Endothelial cell of umbilical vein (primary cell): ENCODE measurements around the gene BEND5. TPM values are rescaled to one million over a fixed set of nuclear protein-coding genes. Genes with fewer than 3 reads are reported as not detected.

ENCODE experiments used
- BruUV-seq: library from RNA; stranded (reverse); fragments of 400-500 nt; replicated peaks from 2 replicates; lab custom pipeline; 2021; lab: Mats Ljungman, UMichigan
- CTCF ChIA-PET: fragments of 300-600, 350-600 bp; sonication (Branson Sonifier 250); formaldehyde crosslinking; loops from one replicate; lab custom pipeline; 2021; ENCODE audit warnings: antibody characterized with exemption, inconsistent platforms; lab: Charles Lee
- POLR2A ChIA-PET: fragments of 300-600, 350-600 bp; sonication (Branson Sonifier 250); formaldehyde crosslinking; loops from one replicate; lab custom pipeline; 2021; ENCODE audit warnings: antibody characterized with exemption, inconsistent platforms; lab: Charles Lee
- DNase-seq: peaks from one replicate; pipeline ENCODE4 v3.0.0-alpha.2; 2011; ENCODE audit warnings: low read depth, low spot score
- FAIRE-seq: peaks from 2 replicates; lab custom pipeline; 2011; peaks lifted over from hg19 to GRCh38; lab: Jason Lieb, UNC
- H2AFZ ChIP-seq: 2 replicates; pipeline ENCODE4 v1.6.0; 2012; ENCODE audit warnings: low read depth, low read length, control low read depth, inconsistent platforms
- H3K27ac ChIP-seq: 2 replicates; pipeline ENCODE4 v1.5.1; 2011; ENCODE audit warnings: low read depth, mild to moderate bottlenecking, control low read depth, low read length, moderate library complexity; ENCODE audit not compliant: insufficient read depth
- H3K27me3 ChIP-seq, 2 experiments: 2 replicates each; pipeline versions ENCODE4 v1.6.0 to v1.6.1; 2011; ENCODE audit warnings: low read length in 2 of 2, mixed read lengths in 1 of 2; ENCODE audit not compliant: control insufficient read depth in 2 of 2, insufficient read depth in 2 of 2
- H3K36me3 ChIP-seq, 2 experiments: 2 replicates in 1 of 2; 3 replicates in 1 of 2; pipeline ENCODE4 v1.5.1; 2011; ENCODE audit warnings: low read length in 2 of 2, mild to moderate bottlenecking in 1 of 2, moderate library complexity in 1 of 2; ENCODE audit not compliant: control insufficient read depth in 2 of 2, insufficient read depth in 2 of 2; ENCODE audit errors: extremely low read depth in 1 of 2
- H3K4me1 ChIP-seq: 3 replicates; pipeline ENCODE4 v1.5.1; 2011; ENCODE audit warnings: mild to moderate bottlenecking, low read length; ENCODE audit not compliant: control insufficient read depth, insufficient read depth; ENCODE audit errors: extremely low read depth
- H3K4me2 ChIP-seq: 2 replicates; pipeline ENCODE4 v1.6.1; 2011; ENCODE audit warnings: low read length, control low read depth, mixed read lengths; ENCODE audit not compliant: insufficient read depth
- H3K4me3 ChIP-seq, 3 experiments: fragments of 200-600 bp in 1 of 3; sonication (generic), shearing (Covaris generic) in 1 of 3; replicated peaks in 1 of 3; 2 replicates each; pipeline ENCODE4 v1.5.1; 2011 to 2016; ENCODE audit warnings: control low read depth in 3 of 3, low read length in 3 of 3, mild to moderate bottlenecking in 2 of 3, inconsistent platforms in 1 of 3, low read depth in 1 of 3, moderate library complexity in 1 of 3; ENCODE audit not compliant: insufficient read depth in 1 of 3
- H3K79me2 ChIP-seq: 2 replicates; pipeline ENCODE4 v1.6.0; 2012; ENCODE audit warnings: low read length, inconsistent platforms; ENCODE audit not compliant: control insufficient read depth, insufficient read depth
- H3K9ac ChIP-seq: replicated peaks from 2 replicates; pipeline ENCODE3; 2011; ENCODE audit warnings: low read length, control low read depth; ENCODE audit not compliant: insufficient read depth; ENCODE audit errors: extremely low read depth
- H3K9me1 ChIP-seq: replicated peaks from 3 replicates; pipeline ENCODE4 v1.6.0; 2011; ENCODE audit warnings: mild to moderate bottlenecking, low read length; ENCODE audit not compliant: control insufficient read depth, insufficient read depth; ENCODE audit errors: extremely low read depth
- H3K9me3 ChIP-seq: replicated peaks from 2 replicates; pipeline ENCODE4 v1.5.1; 2012; ENCODE audit warnings: low read length, inconsistent platforms; ENCODE audit not compliant: control insufficient read depth, insufficient read depth
- H4K20me1 ChIP-seq: replicated peaks from 2 replicates; pipeline ENCODE3; 2011; ENCODE audit warnings: mild to moderate bottlenecking, low read length; ENCODE audit not compliant: control insufficient read depth, insufficient read depth; ENCODE audit errors: extremely low read depth
- EZH2 ChIP-seq: IDR thresholded peaks from 2 replicates; pipeline ENCODE4 v1.6.1; 2012; ENCODE audit warnings: borderline replicate concordance, low read depth, mild to moderate bottlenecking, moderate library complexity, low read length, inconsistent platforms; ENCODE audit not compliant: severe bottlenecking
- FOS ChIP-seq: IDR thresholded peaks from 2 replicates; pipeline ENCODE4 v1.6.1; 2011; ENCODE audit warnings: mild to moderate bottlenecking, low read length, moderate library complexity, borderline replicate concordance; ENCODE audit not compliant: insufficient read depth
- GATA2 ChIP-seq: IDR thresholded peaks from 2 replicates; pipeline ENCODE4 v1.7.0; 2011; ENCODE audit warnings: low read depth, mild to moderate bottlenecking, moderate library complexity, mixed read lengths, low read length; ENCODE audit not compliant: insufficient read length, insufficient read depth
- JUN ChIP-seq: IDR thresholded peaks from 2 replicates; pipeline ENCODE4 v1.6.1; 2011; ENCODE audit warnings: borderline replicate concordance, low read depth; ENCODE audit not compliant: insufficient read length, insufficient read depth
- MYC ChIP-seq: IDR thresholded peaks from one replicate; pipeline ENCODE4 v1.6.1; 2011; ENCODE audit warnings: mild to moderate bottlenecking, low read depth, low read length
- POLR2A ChIP-seq: IDR thresholded peaks from 2 replicates; pipeline ENCODE4 v1.6.1; 2012; ENCODE audit warnings: low read depth, mild to moderate bottlenecking, control low read depth, low read length
- POLR2AphosphoS5 ChIP-seq: IDR thresholded peaks from 2 replicates; pipeline ENCODE4 v1.6.1; 2012; ENCODE audit warnings: low read depth, mild to moderate bottlenecking, control low read depth, low read length, moderate library complexity; ENCODE audit not compliant: insufficient read depth
- dilution Hi-C: fragments of 300-500 bp; cut with MboI; formaldehyde crosslinking; loops from one replicate; pipeline ENCODE4 v1.15.0; 2019; ENCODE audit warnings: low sequenced_read_pairs; ENCODE audit not compliant: extremely low pct_ligation_motif_present
- intact Hi-C: fragments of 100-400 bp; cut with micrococcal nuclease; formaldehyde crosslinking; loops from one replicate; pipeline ENCODE4 v1.10.0; 2022
- polyA plus RNA-seq, 4 experiments: library from polyadenylated mRNA; depleted of rRNA in 3 of 4; stranded (reverse) in 3 of 4; unstranded in 1 of 4; fragments of >200 nt; gene quantifications; 2 replicates each; pipeline versions ENCODE4 v1.2.1 to v1.2.3, GENCODE V29; 2011 to 2012; ENCODE audit warnings: missing spikeins in 1 of 4
- total RNA-seq: library from RNA; stranded (reverse); gene quantifications from 2 replicates; pipeline ENCODE4 v1.2.3, GENCODE V29; 2021
- TF ChIP-seq, protein P1 (sequence below): IDR thresholded peaks from 2 replicates; pipeline ENCODE4 v1.6.1; 2011; ENCODE audit not compliant: insufficient read depth, insufficient read length
- TF ChIP-seq, protein P2 (sequence below), 2 donors: IDR thresholded peaks; 1 replicate in 1 of 2; 2 replicates in 1 of 2; pipeline ENCODE4 v1.5.1; 2011; ENCODE audit warnings: low read length in 2 of 2, mild to moderate bottlenecking in 2 of 2, moderate library complexity in 2 of 2, control low read depth in 1 of 2, inconsistent platforms in 1 of 2, low read depth in 1 of 2; ENCODE audit not compliant: insufficient read depth in 1 of 2; ENCODE audit errors: extremely low read depth in 1 of 2

BEND5 gene
- total and polyA plus RNA-seq, 2 donors (not counting 3 experiments of a cell fraction or from before 2014, with no cell fraction given) = not detected

DNA sequence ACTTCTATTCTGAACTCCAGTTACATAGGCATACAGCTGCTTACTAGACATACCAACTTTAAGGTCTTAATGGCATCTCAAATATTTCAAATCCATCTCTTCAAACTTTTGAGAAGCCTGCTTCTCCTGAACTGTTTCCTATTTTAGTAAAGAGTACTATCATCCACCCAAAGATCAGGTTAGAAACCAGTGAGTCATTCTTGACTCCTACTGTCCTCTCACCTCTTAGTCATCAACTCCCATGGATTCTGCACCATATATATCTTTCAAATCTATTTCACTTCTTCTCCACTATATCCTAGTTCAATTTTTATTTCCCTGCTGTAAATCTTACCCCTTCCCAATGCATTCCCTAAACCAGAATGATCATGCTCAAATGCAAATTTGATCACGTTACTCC, 18.1 kb upstream of the BEND5 start:
- Histone ChIP-seq H3K9me3 (no peaks in the 10 kb centered on the region), H3K4me3 (no peak overlapping the region), H2AFZ (no peak overlapping the region), H3K36me3 (no peaks in the 10 kb centered on the region), H3K4me2 (no peak overlapping the region), H3K79me2 (no peaks in the 10 kb centered on the region), H3K27me3 (no peaks in the 10 kb centered on the region), H4K20me1 (no peaks in the 10 kb centered on the region), H3K9ac (no peak overlapping the region), H3K4me1 (no peaks in the 10 kb centered on the region), H3K27ac (no peak overlapping the region), H3K9me1 (no peaks in the 10 kb centered on the region)
- BruUV-seq = no TSS peak
- dilution Hi-C loops = no loop called here
- TF ChIP-seq EZH2 (no peak), POLR2A (no peak), MYC (no peak), FOS (no peak), GATA2 (no peak), JUN (no peak), POLR2AphosphoS5 (no peak)
- TF ChIP-seq, protein P1, sequence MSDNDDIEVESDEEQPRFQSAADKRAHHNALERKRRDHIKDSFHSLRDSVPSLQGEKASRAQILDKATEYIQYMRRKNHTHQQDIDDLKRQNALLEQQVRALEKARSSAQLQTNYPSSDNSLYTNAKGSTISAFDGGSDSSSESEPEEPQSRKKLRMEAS = no peak
- TF ChIP-seq, protein P2, sequence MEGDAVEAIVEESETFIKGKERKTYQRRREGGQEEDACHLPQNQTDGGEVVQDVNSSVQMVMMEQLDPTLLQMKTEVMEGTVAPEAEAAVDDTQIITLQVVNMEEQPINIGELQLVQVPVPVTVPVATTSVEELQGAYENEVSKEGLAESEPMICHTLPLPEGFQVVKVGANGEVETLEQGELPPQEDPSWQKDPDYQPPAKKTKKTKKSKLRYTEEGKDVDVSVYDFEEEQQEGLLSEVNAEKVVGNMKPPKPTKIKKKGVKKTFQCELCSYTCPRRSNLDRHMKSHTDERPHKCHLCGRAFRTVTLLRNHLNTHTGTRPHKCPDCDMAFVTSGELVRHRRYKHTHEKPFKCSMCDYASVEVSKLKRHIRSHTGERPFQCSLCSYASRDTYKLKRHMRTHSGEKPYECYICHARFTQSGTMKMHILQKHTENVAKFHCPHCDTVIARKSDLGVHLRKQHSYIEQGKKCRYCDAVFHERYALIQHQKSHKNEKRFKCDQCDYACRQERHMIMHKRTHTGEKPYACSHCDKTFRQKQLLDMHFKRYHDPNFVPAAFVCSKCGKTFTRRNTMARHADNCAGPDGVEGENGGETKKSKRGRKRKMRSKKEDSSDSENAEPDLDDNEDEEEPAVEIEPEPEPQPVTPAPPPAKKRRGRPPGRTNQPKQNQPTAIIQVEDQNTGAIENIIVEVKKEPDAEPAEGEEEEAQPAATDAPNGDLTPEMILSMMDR (IDR thresholded peaks at IDR 0.05; ENCODE audit: extremely low read depth in 1 of 2, insufficient read depth in 1 of 2, low read depth in 1 of 2, low read length in 2 of 2) = no peak
- intact Hi-C loops = no loop called here
- CTCF ChIA-PET = no interaction called here
- DNase-seq (no peak), FAIRE-seq (no peak)
- POLR2A ChIA-PET = no interaction called here
